ENCODE results near the gene LTB4R2.

Gene LTB4R2

GRCh38 chr14:24277606-24278321 is 32.2 kb upstream of the LTB4R2 start:
- DNase-seq (ENCODE audit: low spot score): no peak

- DNase-seq (ENCODE audit: low spot score): no peak
Observed at GRCh38 chr14:24278424-24278823, 31.5 kb upstream of the LTB4R2 start.

GRCh38 chr14:24279301-24280186 is 30.4 kb upstream of the LTB4R2 start:
- DNase-seq (ENCODE audit: low spot score): no peak

- DNase-seq (ENCODE audit: low spot score): no peak
Observed at GRCh38 chr14:24280797-24281460, 29.0 kb upstream of the LTB4R2 start.

- no peak for DNase-seq (ENCODE audit: low spot score)
Observed at GRCh38 chr14:24281636-24282035, 28.3 kb upstream of the LTB4R2 start.

GRCh38 chr14:24282736-24283135 is 27.2 kb upstream of the LTB4R2 start:
- no peak for DNase-seq (ENCODE audit: low spot score)

GRCh38 chr14:24283796-24284460 is 26.0 kb upstream of the LTB4R2 start:
- no peak for DNase-seq (ENCODE audit: low spot score)

GRCh38 chr14:24284501-24285035 is 25.4 kb upstream of the LTB4R2 start:
- DNase-seq (ENCODE audit: low spot score): no peak

- no peak for DNase-seq (ENCODE audit: low spot score)
Observed at GRCh38 chr14:24285351-24285750, 24.6 kb upstream of the LTB4R2 start.

GRCh38 chr14:24286996-24287395 is 22.9 kb upstream of the LTB4R2 start:
- no peak for DNase-seq (ENCODE audit: low spot score)

GRCh38 chr14:24289649-24290280 is 20.2 kb upstream of the LTB4R2 start:
- DNase-seq (ENCODE audit: low spot score): no peak

GRCh38 chr14:24290746-24291145 is 19.2 kb upstream of the LTB4R2 start:
- no peak for DNase-seq (ENCODE audit: low spot score)

- DNase-seq (ENCODE audit: low spot score): no peak
Observed at GRCh38 chr14:24291446-24292117, 18.4 kb upstream of the LTB4R2 start.

- no peak for DNase-seq (ENCODE audit: low spot score)
Observed at GRCh38 chr14:24292118-24292807, 17.7 kb upstream of the LTB4R2 start.

- DNase-seq (ENCODE audit: low spot score): no peak
Observed at GRCh38 chr14:24293525-24293924, 16.4 kb upstream of the LTB4R2 start.

- peak; percentile 79 for DNase-seq (ENCODE audit: low spot score)
Observed at GRCh38 chr14:24296341-24297157, 13.4 kb upstream of the LTB4R2 start.

GRCh38 chr14:24297190-24297964 is 12.6 kb upstream of the LTB4R2 start:
- peak; percentile 45 for DNase-seq (ENCODE audit: low spot score)

GRCh38 chr14:24298892-24299254 is 11.1 kb upstream of the LTB4R2 start:
- DNase-seq (ENCODE audit: low spot score): no peak

All from D341Med (cell line).